MG63 (cell line): ENCODE measurements around the gene TXK. TPM values are rescaled to one million over a fixed set of nuclear protein-coding genes. Genes with fewer than 3 reads are reported as not detected.

Experiments used
- DNase-seq: peaks from one replicate; pipeline ENCODE4 v3.0.0-alpha.2; 2020
- H3K27me3 ChIP-seq: fragments of 250-450 bp; sonication (Bioruptor Pico); 2 replicates; pipeline ENCODE4 v1.5.1; 2020; ENCODE audit warnings: mild to moderate bottlenecking, moderate library complexity
- H3K36me3 ChIP-seq: fragments of 250-450 bp; sonication (Bioruptor Pico); 2 replicates; pipeline ENCODE4 v1.5.1; 2020; ENCODE audit warnings: mild to moderate bottlenecking, moderate library complexity
- H3K4me3 ChIP-seq: fragments of 250-450 bp; sonication (Bioruptor Pico); 2 replicates; pipeline ENCODE4 v1.5.1; 2020; ENCODE audit warnings: mild to moderate bottlenecking, moderate library complexity
- H3K9me3 ChIP-seq: fragments of 250-450 bp; sonication (Bioruptor Pico); 2 replicates; pipeline ENCODE4 v1.5.1; 2020; ENCODE audit warnings: mild to moderate bottlenecking, moderate library complexity
- total RNA-seq: library from RNA; depleted of rRNA; stranded (reverse); fragments of >200 nt; shearing (Covaris generic); gene quantifications from 2 replicates; pipeline ENCODE4 v1.2.3, GENCODE V29; 2014; ENCODE audit warnings: low replicate concordance

TXK gene
- total RNA-seq, 1 experiment from 2014 or later = not detected

DNA sequence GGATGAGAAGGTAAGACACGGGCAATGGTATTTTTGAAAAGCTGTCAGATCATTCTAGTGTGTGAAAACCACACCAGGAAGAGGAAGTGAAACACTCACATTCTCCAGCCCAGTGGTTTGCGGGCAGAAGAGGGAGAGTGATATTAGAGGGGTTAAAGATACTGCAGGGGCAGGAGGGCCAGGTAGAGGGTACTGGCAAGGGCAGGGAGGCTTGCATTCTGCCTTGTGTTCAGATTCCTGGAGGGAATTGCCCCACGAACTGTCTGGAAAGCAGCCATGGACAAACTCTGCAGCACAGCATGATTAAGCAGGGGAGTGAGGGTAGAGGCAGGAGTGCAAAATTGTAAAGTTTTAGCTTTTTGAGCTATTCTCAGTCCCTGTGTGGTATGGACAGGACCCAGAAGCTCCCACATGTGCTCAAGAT, 86.6 kb downstream of the TXK start:
- Histone ChIP-seq H3K9me3 (no peaks in the 10 kb centered on the region), H3K36me3 (no peaks in the 10 kb centered on the region), H3K27me3 (no peaks in the 10 kb centered on the region), H3K4me3 (no peak overlapping the region)
- DNase-seq = no peak

DNA sequence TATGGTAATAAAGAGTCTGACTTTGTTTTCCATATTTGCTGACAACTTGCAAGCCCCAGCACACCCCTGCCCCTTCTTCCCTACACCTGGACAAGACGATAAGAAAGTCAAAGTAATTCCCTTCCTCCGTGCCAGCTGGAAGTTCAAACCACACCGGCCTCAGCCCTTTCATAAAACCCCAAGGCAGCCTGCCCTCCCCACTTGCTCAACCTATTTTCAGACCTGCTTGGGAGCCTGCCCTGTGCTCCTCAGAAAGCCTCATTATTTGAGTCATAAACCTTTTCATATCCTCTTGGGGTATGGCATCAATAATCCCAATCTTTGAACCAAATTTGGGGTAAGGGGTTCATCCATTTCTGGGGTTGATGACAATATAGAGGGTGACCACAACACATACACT, 88.0 kb downstream of the TXK start:
- DNase-seq = no peak
- H3K9me3 ChIP-seq = no peaks in the 10 kb centered on the region
- H3K36me3 ChIP-seq = no peaks in the 10 kb centered on the region
- no peaks in the 10 kb centered on the region for H3K27me3 ChIP-seq
- H3K4me3 ChIP-seq = no peak overlapping the region

DNA sequence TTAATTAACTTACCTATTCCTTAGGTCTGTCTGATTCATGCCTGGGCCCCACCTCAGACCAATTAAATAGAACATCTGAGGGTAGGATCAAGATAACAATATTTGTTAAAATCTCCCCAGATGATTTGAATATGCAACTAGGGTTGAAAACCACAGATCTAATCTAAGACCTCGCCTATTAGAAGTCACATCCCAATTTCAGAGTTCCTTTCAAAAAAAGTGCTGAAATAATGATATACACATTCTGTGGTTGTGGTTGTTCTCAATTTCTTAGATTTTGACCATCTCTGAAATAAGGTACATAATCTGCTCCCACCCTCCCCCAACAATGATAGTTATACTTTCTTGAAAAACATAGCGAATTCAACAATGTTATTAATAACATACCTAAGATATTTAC, 89.8 kb downstream of the TXK start:
- Histone ChIP-seq H3K4me3 (no peak overlapping the region), H3K36me3 (no peaks in the 10 kb centered on the region), H3K9me3 (no peaks in the 10 kb centered on the region), H3K27me3 (no peaks in the 10 kb centered on the region)
- DNase-seq = no peak

- Histone ChIP-seq H3K4me3 (no peak overlapping the region), H3K9me3 (no peaks in the 10 kb centered on the region), H3K36me3 (no peaks in the 10 kb centered on the region), H3K27me3 (no peaks in the 10 kb centered on the region)
- no peak for DNase-seq
These were observed 90.5 kb downstream of the TXK start for GRCh38 chr4:48043504-48043903.

- Histone ChIP-seq H3K27me3 (no peaks in the 10 kb centered on the region), H3K4me3 (no peak overlapping the region), H3K9me3 (no peaks in the 10 kb centered on the region), H3K36me3 (no peaks in the 10 kb centered on the region)
- no peak for DNase-seq
These were observed 91.0 kb downstream of the TXK start for GRCh38 chr4:48042979-48043461.

DNA sequence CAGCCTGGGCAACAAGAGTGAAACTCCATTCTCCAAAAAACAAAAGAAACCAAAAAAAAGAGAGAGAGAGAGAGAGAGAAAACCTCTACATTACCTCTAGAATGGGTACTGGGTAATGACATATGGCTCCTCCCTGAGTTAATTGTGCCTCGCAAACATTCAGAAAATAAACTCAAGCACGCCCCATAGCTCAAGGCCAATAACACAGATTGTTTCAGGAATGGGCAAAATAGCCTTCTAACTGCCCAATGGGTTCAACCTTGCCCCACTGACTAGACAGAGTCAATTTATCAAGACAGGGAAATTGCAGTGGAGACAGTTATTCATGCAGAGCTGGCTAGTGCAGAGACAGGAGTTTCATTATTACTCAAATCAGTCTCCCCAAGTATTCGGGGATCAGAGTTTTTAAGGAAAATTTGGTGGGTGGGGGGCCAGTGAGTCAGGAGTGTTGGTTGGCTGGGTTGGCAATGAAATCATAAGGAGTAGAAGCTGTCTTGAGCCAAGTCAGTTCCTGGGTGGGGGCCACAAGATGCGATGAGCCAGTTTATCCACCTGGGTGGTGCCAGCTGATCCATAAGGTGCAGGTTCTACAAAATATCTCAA, 92.4 kb downstream of the TXK start:
- Histone ChIP-seq H3K36me3 (no peaks in the 10 kb centered on the region), H3K9me3 (no peaks in the 10 kb centered on the region)
- DNase-seq = no peak

DNA sequence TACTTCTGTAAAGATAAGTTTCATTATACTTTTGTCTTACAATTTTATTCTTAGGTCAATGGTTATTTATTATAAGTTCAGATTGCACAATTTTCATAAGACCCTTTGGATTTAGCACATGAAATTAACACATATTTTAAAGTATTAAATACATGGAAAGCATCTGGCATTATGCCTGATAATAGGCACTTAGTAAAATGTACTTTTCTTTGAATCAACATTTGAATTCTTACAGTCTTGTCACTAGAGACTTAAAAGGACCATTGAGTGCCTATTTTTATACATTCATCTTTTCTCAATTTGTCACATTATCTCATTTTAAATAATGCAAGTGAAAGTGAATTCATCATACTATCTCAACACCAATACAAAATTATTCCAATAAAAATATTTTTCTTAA, 94.5 kb downstream of the TXK start:
- no peak for DNase-seq

More for the DNA sequence above, 92.4 kb downstream of the TXK start:
- Histone ChIP-seq H3K4me3 (no peak overlapping the region), H3K27me3 (no peaks in the 10 kb centered on the region)

DNA sequence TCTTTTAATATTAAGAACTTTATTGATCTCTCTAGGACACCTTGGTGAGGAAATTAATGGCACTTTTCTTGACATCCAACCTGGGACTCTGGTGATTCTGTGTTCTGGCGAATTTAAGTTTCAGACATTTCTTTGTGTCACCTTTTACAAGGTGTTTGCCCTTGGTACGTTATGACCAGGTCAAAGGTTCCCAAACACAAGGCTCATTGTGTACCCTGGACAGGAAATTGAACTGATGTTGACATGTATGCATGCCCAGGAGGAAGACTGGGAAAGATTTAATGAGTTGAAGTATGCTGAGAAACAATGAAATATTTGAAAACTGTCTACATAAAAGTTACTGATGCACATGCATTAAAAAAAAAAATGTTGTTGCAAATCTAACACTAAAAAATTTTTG, 95.4 kb downstream of the TXK start:
- H3K9me3 ChIP-seq = no peaks in the 10 kb centered on the region
- H3K27me3 ChIP-seq = no peaks in the 10 kb centered on the region
- DNase-seq = no peak
- H3K36me3 ChIP-seq = no peaks in the 10 kb centered on the region
- H3K4me3 ChIP-seq = no peak overlapping the region

More for the DNA sequence above, 94.5 kb downstream of the TXK start:
- Histone ChIP-seq H3K36me3 (no peaks in the 10 kb centered on the region), H3K27me3 (no peaks in the 10 kb centered on the region), H3K9me3 (no peaks in the 10 kb centered on the region), H3K4me3 (no peak overlapping the region)

DNA sequence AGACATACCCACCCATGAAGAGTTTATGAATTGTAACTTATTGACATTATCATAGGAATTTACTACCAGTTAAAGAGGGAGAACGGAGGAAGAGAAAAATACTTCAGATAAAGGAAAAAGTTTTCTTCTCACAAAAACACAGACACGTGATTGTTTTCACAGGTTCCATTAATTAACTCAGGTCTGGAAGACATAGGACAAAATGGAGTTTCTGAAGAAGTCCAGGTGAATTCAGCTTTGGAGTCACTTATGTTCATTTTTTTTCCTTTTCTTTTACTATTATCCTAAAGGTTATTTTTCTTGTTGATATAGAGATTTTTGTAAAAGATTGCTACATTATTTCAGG, 97.0 kb downstream of the TXK start:
- Histone ChIP-seq H3K4me3 (no peak overlapping the region), H3K9me3 (no peaks in the 10 kb centered on the region), H3K36me3 (no peaks in the 10 kb centered on the region), H3K27me3 (no peaks in the 10 kb centered on the region)
- DNase-seq = no peak

- no peaks in the 10 kb centered on the region for H3K9me3 ChIP-seq
- DNase-seq = no peak
- no peak overlapping the region for H3K4me3 ChIP-seq
- no peaks in the 10 kb centered on the region for H3K36me3 ChIP-seq
- no peaks in the 10 kb centered on the region for H3K27me3 ChIP-seq
These were observed 98.1 kb downstream of the TXK start for GRCh38 chr4:48035952-48036351.

DNA sequence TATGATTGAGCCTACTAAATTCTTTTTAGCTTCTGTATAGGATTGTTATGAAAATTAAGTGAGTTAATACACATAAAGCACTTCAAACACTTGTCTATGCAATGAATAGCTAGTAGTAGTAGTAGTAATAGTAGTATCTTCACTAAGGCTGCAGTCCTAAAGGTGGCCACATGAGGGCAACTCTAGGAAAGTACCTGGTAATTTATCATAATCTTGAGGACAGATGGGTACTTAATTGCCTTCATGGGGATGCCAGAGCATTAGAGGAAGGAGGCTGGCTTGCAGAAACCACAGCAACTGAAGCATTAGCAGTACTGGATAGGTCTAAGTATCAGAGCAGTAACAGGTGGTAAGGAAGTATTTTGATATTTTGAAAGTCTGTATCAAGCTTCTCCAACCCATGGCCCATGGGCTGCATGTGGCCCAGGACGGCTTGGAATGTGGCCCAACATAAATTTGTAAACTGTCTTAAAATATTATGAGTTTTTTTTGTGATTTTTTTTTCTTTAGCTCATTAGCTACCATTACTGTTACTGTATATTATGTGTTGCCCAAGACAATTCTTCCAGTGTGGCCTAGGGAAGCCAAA, 100.1 kb downstream of the TXK start:
- DNase-seq = no peak
- H3K9me3 ChIP-seq = no peaks in the 10 kb centered on the region
- no peaks in the 10 kb centered on the region for H3K27me3 ChIP-seq
- no peaks in the 10 kb centered on the region for H3K36me3 ChIP-seq
- no peak overlapping the region for H3K4me3 ChIP-seq

DNA sequence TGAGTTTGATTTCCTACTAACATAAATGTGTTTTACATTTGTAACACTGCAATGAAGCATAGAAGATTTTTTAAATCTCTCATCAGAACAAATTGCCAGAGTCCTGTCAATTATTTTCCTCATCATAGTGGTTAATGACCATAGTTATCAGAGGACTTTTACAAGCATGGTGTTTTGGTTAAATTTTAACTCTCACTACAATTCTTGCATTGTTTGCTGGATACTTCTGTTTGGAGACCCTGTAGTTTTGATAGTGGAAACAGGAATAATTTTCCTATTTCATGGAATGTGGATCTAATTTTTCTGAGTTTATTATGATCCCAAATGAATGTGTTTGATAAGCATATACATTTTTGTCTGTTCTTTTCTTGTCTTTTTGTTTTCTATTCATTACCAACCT, 100.6 kb downstream of the TXK start:
- no peak for DNase-seq
- H3K9me3 ChIP-seq = no peaks in the 10 kb centered on the region
- no peaks in the 10 kb centered on the region for H3K36me3 ChIP-seq
- H3K4me3 ChIP-seq = no peak overlapping the region
- no peaks in the 10 kb centered on the region for H3K27me3 ChIP-seq

- H3K4me3 ChIP-seq = no peak overlapping the region
- no peaks in the 10 kb centered on the region for H3K27me3 ChIP-seq
- no peaks in the 10 kb centered on the region for H3K36me3 ChIP-seq
- no peak for DNase-seq
- no peaks in the 10 kb centered on the region for H3K9me3 ChIP-seq
These were observed 101.3 kb downstream of the TXK start for GRCh38 chr4:48032721-48033120.

DNA sequence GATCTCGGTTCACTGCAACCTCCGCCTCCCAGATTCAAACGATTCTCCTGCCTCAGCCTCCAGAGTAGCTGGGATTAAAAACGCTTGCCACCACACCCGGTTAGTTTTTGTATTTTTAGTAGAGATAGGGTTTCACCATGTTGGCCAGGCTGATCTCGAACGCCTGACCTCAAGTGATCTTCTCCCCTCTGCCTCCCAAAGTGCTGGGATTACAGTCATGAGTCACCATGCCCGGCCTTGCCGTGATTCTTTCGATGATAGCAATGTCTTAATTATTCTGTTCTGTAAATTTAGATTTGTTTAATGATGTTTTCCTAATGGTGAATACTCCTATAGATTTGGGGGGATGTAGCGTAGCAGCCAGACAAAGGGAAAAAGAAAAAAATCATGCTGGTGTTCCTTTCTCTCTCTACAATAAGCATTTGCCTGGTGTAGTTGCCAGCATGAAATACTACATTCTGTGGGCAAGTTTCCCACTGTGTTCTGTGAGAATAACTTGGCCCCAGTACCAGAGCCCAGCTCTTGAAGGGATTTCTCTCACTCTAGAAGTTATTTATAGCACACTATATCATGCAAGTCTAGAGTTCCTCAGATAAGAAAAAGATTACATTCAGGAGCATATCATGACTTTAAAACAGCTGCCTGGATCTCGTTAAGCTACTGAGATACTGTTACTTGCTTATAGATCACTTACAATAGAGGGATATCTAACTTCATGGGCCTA, 102.1 kb downstream of the TXK start:
- Histone ChIP-seq H3K9me3 (no peaks in the 10 kb centered on the region), H3K4me3 (no peak overlapping the region), H3K27me3 (no peaks in the 10 kb centered on the region), H3K36me3 (no peaks in the 10 kb centered on the region)
- DNase-seq = peak; percentile 37

- Histone ChIP-seq H3K27me3 (no peaks in the 10 kb centered on the region), H3K36me3 (no peaks in the 10 kb centered on the region)
- no peak for DNase-seq
These were observed 103.6 kb downstream of the TXK start for GRCh38 chr4:48030470-48030869.

DNA sequence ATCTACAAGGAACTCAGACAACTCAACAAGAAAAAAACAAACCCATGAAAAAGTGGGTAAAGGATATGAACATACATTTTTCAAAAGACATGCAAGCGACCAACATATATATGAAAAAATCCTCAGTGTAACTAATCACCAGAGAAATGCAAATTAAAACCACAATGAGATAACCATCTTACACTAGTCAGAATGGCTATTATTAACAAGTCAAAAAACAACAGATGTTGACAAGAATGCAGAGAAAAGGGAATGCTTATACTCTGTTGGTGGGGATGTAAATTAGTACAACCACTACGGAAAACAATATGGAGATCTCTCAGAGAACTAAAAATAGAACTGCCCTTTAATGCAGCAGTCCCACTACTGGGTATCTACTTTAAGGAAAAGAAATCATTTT, 105.4 kb downstream of the TXK start:
- no peak for DNase-seq
- Histone ChIP-seq H3K4me3 (no peak overlapping the region), H3K9me3 (no peaks in the 10 kb centered on the region), H3K36me3 (no peaks in the 10 kb centered on the region), H3K27me3 (no peaks in the 10 kb centered on the region)

More at GRCh38 chr4:48030470-48030869, 103.6 kb downstream of the TXK start:
- Histone ChIP-seq H3K4me3 (no peak overlapping the region), H3K9me3 (no peaks in the 10 kb centered on the region)

- no peaks in the 10 kb centered on the region for H3K27me3 ChIP-seq
- H3K9me3 ChIP-seq = no peaks in the 10 kb centered on the region
- DNase-seq = no peak
- H3K4me3 ChIP-seq = no peak overlapping the region
- H3K36me3 ChIP-seq = no peaks in the 10 kb centered on the region
These were observed 106.4 kb downstream of the TXK start for GRCh38 chr4:48027653-48028052.

- DNase-seq = peak; percentile 10
- no peaks in the 10 kb centered on the region for H3K36me3 ChIP-seq
- H3K27me3 ChIP-seq = no peaks in the 10 kb centered on the region
- H3K9me3 ChIP-seq = no peaks in the 10 kb centered on the region
- H3K4me3 ChIP-seq = no peak overlapping the region
These were observed 109.0 kb downstream of the TXK start for GRCh38 chr4:48025005-48025404.
